NCI-H774 (cell line): ENCODE results near the gene DEGS1.

Experiments
- DNase-seq: peaks from one replicate; lab custom pipeline; 2025; lab: John Stamatoyannopoulos, UW

DEGS1 gene

GRCh38 chr1:224182866-224183590 is at the start of gene DEGS1:
Gene DEGS1, plus strand, starts transcription at chr1:224183240. Its CDS starts 97 bp downstream, at chr1:224183337.
- DNase-seq, result peak; percentile 91

DNA sequence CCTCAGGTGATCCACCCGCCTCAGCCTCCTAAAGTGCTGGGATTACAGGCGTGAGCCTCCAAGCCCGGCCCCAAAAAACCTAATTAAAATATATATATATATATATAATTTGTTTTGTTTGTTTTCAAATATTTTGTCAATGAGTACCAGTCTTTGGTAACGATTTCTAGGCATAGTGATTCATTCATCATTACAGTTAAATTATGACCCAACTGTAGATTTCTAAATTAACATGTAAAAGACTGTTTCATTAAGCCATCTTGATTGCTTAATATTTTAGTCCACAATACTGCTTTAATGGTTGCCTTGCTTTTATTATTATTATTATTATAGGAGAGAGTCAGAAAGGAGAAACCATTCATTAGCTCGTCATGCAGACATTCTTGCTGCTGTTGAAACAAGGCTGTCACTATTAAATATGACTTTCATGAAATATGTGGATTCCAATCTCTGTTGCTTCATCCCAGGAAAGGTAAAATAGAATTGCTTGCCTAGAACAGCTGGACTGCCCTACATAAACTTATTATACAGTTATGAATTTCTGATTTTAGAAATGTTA is 49.2 kb upstream of the DEGS1 start:
- DNase-seq, result no peak

DNA sequence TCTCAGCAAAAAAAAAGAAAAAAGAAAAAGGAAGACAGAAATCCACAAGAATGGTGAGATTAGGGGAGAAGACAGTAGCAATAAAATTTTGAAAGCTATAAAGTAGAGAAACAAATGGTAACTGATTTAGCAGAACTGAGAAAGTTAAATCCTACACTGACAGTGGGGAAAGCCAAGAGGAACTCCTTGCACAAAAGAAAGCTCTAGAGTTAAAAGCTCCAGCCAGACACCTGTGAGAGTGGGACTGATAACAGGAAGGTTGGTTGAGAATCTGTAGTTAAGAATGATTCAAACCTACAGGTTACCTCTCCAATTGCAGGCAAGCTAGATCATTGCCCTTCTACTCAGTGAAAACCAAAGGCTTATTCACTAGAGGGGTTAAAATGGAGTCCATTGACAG is 45.5 kb upstream of the DEGS1 start:
- no peak for DNase-seq

GRCh38 chr1:224138198-224138597 is 44.8 kb upstream of the DEGS1 start:
- no peak for DNase-seq

DNA sequence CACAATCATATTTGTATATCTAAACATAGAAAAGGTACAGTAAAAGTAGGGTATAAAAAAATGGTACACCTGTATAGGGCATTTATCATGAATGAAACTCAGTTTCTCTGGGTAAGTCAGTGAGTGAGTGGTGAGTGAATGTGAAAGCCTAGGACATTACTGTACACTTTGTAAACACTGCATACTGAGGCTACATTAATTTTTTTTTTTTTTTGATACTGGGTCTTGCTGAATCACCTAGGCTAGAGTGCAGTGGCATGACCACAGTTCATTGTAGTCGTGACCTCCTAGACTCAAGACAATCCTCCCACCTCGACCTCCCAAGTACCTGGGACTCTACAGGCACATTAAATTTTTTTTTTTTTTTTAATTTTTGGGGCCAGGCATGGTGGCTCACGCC is 41.3 kb upstream of the DEGS1 start:
- no peak for DNase-seq

DNA sequence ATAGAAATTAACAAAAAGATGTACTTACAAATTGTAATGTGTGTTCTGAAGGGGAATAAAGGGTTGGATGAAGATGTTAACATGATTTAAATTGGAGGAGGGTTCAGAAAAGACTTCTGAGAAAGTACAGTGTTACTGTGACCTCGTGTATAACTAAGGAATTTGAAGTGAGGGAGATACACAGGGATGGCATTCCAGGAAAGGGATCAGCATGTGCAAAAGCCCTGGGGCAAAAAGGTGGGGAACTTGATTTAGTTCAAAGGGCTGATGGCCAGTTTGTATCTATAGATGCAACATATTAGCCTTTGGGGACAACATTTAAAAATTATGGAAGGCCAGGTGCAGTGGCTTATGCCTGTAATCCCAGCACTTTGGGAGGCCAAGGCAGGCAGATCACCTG is 33.3 kb upstream of the DEGS1 start:
- DNase-seq, result no peak

- no peak for DNase-seq
Measured at GRCh38 chr1:224151117-224151516, 31.9 kb upstream of the DEGS1 start.

DNA sequence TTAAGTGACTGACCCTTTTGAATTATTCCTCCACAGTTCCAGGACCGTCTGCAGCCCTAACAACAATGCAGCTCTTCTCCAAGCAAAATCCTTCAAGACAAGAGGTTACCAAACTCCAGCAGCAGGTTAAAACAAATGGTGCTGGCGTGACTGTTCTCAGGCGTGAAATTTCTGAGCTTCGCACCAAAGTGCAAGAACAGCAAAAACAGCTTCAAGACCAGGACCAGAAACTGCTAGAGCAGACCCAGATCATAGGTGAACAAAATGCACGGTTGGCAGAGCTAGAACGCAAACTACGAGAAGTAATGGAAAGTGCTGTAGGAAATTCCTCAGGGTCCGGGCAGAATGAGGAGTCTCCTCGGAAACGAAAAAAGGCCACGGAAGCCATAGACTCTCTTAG is 25.7 kb upstream of the DEGS1 start:
- no peak for DNase-seq

DNA sequence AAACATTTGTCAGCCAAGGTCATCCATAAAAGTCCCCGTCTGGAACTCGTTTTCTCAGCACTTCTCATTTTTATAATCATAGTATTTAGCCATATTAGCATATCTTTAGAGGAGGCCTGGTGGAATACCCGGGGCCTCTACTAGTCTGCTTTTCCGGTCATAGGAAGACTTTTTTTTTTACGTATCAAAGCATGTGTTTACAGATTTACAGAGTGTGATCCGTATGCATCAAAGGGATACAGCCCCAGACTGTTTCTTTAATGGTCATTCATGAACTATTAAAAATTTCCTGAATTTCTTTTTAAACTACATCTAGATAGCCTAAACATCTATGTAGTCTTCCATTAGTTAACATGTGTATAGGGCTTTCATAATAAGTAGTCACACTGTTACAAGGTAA is 23.5 kb upstream of the DEGS1 start:
- no peak for DNase-seq

DNA sequence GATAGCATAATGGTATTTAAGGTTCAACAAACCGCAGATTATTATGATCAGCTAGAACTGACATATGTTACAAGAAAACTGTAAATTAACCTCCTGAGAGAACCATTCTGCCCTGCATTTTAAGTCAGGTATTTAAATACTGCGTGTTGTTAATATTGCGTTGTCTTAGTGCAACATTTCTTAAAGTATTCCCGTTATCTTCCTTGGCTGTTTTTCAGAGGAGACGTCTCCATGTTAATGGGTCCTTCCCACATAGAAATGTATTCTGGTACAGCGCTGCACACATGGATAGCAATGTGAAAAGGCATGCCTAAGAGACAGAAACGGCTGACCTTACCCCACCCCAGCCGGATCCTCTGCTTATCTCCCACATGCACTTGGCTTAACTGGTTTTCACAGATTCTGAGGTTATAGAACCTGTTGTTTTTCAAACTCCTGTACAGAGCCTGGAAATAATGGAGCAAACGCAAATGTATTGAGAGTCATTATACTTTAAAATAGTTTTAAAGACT is 22.8 kb upstream of the DEGS1 start:
- no peak for DNase-seq

GRCh38 chr1:224162768-224163167 is 20.3 kb upstream of the DEGS1 start:
- DNase-seq, result no peak

GRCh38 chr1:224163311-224163710 is 19.7 kb upstream of the DEGS1 start:
- DNase-seq, result no peak

GRCh38 chr1:224168859-224169380 is 14.1 kb upstream of the DEGS1 start:
- no peak for DNase-seq

DNA sequence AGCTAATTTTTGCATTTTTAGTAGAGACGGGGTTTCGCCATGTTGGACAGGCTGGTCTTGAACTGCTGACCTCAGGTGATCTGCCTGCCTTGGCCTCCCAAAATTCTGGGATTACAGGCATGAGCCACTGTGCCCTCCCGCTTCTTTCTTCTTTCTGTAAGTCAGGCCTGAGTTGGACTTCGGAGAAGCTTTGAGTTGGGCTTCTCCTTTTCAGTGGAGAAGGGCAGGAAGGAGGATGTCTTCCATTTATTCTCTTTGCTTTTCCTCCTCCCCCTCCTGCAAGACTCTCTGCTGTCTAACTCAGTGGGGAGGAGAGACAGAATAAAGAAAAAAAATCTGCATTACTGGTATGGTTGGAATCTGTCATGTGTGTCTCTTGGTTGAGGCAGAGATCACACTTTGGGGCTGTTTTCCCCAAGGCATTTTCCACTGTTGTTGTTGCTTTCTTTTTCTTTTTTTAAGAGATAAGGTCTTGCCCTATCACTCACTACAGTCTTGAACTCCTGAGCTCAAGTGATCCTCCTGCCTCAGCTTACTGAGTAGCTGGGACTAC is 13.2 kb upstream of the DEGS1 start:
- DNase-seq, result no peak

- DNase-seq, result no peak
Measured at GRCh38 chr1:224170343-224170742, 12.7 kb upstream of the DEGS1 start.

DNA sequence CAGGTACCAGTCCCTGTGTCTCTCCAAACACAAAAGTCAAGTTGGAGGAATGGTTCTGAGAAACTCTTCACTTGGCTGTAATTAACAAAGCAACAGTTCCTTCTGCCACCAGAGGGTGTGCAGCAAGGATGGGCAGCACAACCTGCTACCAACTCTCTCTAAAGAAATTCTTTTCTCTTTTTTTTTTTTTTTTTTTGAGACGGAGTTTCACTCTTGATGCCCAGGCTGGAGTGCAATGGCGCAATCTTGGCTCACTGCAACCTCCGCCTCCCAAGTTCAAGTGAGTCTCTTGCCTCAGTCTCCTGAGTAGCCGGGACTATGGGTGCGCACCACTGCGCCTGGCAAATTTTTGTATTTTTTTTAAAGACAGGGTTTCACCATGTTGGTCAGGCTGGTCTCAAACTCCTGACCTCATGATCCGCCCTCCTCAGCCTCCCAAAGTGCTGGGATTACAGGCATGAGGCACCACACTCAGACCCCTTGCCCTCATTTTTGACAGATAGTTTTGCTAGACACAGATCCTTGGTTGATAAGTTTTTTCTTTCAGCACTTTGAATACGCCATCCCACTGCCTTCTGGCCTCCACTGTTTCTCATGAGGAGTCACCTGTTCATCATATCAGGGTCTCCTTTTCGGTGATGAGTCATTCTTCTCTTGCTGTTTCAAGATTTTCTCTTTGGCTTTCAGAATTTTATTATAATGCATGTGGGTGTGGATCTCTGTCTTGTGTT is 12.1 kb upstream of the DEGS1 start:
- no peak for DNase-seq

DNA sequence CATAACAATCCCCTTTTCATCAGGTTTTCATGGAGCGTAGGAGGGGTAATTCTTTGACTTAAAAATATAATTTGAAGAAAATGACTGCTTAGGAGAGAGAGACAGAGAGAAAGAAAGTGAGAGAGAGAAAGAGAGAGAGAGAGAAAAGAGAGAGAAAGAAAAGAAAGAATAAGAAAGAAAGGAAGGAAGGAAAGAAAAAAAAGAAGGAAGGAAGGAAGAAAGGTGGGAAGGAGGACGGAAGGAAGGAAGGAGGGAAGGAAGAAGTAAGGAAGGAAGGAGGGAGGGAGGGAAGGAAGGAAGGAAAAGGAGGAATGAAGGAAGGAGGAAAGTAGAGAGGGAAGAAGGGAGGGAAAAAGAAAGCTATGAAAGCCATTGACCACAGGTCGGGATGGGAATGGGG is 10.8 kb upstream of the DEGS1 start:
- no peak for DNase-seq

- no peak for DNase-seq
Measured at GRCh38 chr1:224173523-224173922, 9.5 kb upstream of the DEGS1 start.

GRCh38 chr1:224175617-224176016 is 7.4 kb upstream of the DEGS1 start:
- no peak for DNase-seq

DNA sequence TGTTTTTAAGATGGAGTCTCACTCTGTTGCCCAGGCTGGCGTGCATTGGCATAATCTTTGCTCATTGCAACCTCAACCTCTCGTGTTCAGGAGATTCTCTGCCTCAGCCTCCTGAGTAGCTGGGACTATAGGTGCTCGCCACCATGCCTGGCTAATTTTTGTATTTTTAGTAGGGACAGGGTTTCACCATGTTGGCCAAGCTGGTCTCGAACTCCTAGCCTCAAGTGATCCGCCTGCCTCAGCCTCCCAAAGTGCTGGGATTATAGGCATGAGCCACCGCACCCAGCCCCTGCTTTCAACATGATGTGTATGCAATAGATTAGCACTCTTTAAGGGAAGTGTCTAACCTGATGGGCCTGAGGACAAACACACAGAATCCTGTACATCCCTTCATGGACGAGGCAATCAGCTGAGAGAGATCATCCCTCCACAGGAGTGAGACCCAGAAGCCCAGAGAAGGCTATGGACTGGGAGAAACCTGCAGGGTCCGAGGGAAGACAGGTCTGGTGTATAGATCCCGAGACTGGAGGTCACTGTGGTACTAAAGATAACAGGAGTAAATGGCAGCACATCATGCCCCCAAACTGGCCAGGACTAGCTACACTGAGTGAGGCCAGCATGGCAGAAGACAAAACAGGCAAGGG is 5.6 kb upstream of the DEGS1 start:
- no peak for DNase-seq

DNA sequence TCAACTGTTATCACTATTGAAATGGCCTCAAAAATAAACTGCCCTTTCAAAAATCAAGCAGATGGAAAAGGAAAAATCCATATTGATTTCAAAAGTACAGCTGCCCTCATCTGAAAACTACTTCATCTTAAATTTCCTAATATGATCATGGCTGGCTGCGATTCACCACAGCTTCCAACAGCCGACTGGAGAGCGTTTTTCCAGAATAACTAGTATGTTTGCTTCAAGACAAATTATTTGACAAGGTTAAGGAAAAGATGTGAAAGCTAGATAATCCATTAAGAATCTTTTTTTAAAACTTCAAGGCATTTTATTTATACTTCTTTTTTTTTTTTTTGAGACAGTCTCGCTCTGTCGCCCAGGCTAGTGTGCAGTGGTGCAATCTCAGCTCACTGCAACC is 4.1 kb upstream of the DEGS1 start:
- DNase-seq, result no peak

DNA sequence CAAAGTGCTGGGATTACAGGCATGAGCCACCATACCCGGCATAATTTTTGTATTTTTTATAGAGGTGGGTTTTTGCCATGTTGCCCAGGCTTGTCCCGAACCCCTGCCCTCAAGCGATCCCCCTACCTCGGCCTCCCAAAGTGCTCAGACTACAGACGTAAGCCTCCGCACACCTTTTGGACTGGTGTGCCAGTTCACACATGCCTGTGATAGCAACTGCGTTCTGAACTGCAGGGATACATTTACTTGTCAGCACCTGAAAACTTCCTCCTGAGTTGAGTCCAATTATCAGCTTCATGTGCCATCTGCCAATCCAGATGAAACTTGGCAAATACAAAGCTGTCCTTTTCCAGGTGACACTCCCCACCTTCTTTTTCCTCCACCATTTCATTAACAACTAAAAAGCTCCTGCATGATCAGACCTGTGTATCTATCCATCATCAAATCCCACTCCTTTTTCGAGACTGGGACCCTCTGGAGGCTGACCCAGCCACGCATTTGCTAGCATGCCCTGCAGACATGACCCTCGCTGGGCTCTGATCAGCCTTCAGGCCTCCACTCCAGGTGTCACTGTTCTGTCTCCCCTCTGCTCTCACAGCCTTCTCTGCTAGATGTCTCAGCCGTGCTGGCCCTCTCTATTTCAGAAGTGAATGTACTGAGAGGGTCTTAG is 2.1 kb upstream of the DEGS1 start:
- no peak for DNase-seq
